Stimulated activated CD4-positive, alpha-beta T cell treated with anti-CD3 and anti-CD28 coated beads, Interleukin-12 subunit alpha, Interleukin-12 subunit beta, amount 100 ng/mL, for 4 hours (primary cell): Measurements from ENCODE around the gene SEPTIN1.
A peak's percentile ranks its signal among the peaks of the same experiment; 100 is the strongest.

ENCODE experiments used
- DNase-seq: peaks from one replicate; pipeline ENCODE4 v3.0.0-alpha.2; 2020

The SEPTIN1 gene, protein sequence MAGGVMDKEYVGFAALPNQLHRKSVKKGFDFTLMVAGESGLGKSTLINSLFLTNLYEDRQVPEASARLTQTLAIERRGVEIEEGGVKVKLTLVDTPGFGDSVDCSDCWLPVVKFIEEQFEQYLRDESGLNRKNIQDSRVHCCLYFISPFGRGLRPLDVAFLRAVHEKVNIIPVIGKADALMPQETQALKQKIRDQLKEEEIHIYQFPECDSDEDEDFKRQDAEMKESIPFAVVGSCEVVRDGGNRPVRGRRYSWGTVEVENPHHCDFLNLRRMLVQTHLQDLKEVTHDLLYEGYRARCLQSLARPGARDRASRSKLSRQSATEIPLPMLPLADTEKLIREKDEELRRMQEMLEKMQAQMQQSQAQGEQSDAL

GRCh38 chr16:30382111-30382881, at the start of gene SEPTIN1:
Gene SEPTIN1, minus strand, starts transcription at chr16:30382561. Its CDS starts 19 bp downstream, at chr16:30382542.
- peak; percentile 66 for DNase-seq

DNA sequence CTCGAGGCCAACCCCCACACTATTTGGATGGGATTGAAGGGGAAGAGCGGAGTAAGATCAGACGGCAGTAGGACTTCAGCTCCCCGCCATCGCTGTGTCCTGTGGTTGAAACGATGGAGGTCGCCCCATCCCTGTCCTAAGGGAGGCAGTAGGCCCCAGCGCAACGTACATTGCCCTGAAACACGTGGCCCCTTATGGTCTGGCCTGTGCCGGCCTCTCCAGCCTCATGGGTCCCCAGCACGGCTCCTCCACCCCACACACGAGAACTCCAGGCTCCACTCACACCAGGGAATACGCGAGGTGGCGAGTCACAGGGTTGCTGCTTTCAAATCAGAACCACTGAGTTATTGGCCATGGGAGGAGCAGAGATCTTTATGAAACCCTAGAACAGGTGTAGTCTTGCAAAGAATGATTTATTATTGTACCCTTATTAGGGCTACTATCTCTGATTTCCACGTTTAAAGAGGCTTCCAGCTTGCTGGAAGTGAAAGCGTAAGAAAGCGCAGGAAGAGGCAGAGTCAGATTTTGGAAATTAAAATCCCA, 48.1 kb upstream of the SEPTIN1 start:
- DNase-seq = no peak

DNA sequence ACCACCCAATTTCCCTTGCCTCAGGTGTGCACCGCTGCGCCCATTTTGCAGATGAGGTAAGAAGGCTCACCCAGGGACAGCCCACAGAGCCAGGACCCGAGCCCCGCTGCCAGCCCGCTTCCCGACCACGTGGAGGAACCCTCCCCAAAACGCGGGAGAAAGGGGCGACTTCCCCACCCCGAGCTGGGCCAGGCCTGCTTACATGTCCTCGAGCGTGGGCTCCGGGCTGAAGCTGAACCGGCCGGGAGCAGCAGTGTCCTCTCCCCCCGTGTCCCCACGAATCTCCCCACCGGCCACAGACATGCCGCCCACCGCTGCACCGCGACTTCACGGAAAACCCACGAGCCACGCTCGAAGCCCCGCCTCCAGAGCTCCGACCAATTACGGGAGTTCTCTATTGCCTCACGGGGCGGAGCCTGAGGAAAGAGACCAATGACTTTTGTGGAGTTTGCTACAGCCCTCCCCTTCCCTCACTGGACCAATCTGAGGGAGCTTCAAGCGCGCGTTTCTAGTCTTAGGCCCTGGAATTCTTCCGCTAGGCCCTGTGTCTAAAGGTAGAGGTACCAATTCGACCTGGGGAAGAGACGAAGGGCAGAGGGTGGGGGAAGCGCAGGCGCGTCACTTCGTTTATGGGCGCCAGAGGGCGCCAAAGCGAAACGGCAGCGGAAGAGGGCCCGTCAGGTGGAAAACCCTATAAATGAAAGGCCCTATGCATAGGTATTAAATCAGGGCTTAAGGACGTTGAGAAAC, 47.5 kb upstream of the SEPTIN1 start, which contains the start of gene DCTPP1:
Gene DCTPP1 (minus strand): TSS at position 353 of the 750 bp plus-strand sequence. CDS start 50 bp downstream, at position 303.
- peak; percentile 93 for DNase-seq

DNA sequence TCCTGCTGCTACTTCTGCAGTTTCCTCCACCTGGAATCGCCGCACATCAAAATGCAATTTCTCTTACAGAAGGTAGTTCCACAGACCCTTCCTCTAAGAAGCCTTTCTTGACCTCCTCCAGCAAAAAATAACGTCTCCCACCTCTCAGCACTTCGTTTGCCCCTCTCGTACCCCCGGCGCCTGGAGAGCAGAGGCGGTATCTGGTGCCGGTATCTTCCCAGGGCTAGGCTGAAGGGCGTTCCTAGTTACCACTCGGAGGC, 47.0 kb upstream of the SEPTIN1 start:
- no peak for DNase-seq

DNA sequence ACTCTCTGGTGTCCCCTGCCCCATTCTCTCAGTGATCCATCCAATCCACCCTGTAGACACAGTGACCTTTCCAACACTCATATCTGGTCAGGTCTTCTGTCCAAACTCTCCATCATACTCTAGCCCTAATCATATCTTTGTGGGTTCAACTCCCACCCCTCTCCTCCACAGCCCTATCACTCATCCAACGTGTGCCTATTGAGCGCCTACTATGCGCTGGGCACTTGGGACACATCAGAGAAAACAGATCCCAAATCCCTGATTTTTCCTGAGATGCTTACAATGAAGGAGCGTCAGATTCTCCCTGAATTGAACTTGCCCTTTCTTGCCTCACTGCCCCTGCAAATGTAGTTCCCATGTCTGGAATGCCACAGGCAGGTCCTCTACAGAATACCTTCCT, 45.7 kb upstream of the SEPTIN1 start:
- no peak for DNase-seq

DNA sequence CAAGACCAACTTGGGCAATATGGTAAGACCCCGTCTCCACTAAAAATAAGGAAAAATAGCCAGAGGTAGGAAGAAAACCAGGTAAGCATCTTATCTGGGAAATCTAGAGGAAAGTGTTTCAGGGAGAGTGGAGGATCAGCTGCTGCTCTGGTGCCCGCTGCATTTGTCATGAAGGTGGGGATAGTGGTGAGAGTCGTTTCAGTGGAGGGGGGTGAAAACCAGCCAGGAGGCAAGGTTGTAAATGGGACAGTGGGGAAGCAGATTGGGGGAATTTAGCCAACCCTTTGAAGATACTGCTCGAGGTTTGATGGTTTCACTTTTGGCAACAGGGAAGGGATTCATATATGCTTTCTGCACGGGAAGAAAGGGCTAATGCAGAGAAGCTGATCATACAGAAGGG, 38.6 kb upstream of the SEPTIN1 start:
- DNase-seq = no peak

- no peak for DNase-seq
These were observed 36.2 kb upstream of the SEPTIN1 start for GRCh38 chr16:30418350-30419181.

DNA sequence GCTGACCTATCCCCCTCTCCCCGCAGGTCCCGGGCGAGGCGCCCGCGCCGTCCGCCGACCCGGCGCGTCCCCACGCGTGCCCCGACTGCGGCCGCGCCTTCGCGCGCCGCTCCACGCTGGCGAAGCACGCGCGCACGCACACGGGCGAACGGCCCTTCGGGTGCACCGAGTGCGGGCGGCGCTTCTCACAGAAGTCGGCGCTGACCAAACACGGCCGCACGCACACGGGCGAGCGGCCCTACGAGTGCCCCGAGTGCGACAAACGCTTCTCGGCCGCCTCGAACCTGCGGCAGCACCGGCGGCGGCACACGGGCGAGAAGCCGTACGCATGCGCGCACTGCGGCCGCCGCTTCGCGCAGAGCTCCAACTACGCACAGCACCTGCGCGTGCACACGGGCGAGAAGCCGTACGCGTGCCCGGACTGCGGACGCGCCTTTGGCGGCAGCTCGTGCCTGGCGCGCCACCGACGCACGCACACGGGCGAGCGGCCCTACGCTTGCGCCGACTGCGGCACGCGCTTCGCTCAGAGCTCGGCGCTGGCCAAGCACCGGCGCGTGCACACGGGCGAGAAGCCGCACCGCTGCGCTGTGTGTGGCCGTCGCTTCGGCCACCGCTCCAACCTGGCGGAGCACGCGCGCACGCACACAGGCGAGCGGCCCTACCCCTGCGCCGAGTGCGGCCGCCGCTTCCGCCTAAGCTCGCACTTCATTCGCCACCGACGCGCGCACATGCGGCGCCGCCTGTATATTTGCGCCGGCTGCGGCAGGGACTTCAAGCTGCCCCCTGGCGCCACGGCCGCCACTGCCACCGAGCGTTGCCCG, 35.4 kb upstream of the SEPTIN1 start:
- peak; percentile 85 for DNase-seq

DNA sequence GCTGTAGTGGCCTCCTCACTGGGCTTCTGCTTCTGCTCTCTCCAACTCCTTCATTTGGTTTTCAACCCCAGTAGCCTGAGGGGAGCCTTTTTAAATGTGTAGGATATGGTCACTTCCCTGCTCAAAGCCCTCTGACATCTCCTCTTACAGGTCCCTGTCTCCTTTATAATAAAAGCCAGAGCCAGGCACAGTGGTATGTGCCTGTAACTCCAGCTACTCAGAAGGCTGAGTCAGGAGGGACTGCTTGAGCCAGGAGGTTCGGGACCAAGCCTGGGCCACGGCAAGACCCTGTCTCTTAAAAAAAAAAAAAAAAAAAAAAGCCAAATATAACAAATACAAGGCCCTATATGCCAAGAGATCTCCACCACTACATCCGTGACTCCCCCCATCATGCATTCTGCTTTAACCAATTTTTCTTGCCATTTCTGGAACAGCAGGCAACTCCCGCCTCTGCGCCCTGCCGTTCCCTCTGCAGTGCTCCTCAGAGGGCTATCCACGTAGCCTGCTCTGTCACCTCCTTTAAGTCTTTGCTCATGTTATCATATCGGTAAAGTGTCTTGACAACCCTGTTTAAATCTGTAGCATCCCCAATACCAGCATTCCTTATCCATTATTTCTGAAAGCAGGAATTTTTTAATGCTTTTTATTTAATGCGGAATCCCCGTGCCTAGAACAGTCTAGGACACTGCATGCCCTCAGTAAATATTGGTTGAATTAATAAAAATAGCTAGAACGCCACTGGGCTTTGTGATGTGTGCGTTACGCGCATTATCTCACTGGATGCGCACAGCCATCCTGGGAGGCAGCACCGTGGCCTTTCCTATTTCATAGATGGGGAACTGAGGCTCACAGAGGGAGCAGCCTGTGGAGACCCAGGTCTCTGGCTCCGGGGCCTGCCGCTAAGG, 34.5 kb upstream of the SEPTIN1 start:
- no peak for DNase-seq

- no peak for DNase-seq
These were observed 33.8 kb upstream of the SEPTIN1 start for GRCh38 chr16:30416047-30416603.

GRCh38 chr16:30414159-30414558, 31.8 kb upstream of the SEPTIN1 start:
- DNase-seq = no peak

- DNase-seq = no peak
These were observed 30.9 kb upstream of the SEPTIN1 start for GRCh38 chr16:30413112-30413806.

- DNase-seq = peak; percentile 91
These were observed 27.0 kb upstream of the SEPTIN1 start for GRCh38 chr16:30409125-30410060.

- no peak for DNase-seq
These were observed 25.6 kb upstream of the SEPTIN1 start for GRCh38 chr16:30407804-30408534.

DNA sequence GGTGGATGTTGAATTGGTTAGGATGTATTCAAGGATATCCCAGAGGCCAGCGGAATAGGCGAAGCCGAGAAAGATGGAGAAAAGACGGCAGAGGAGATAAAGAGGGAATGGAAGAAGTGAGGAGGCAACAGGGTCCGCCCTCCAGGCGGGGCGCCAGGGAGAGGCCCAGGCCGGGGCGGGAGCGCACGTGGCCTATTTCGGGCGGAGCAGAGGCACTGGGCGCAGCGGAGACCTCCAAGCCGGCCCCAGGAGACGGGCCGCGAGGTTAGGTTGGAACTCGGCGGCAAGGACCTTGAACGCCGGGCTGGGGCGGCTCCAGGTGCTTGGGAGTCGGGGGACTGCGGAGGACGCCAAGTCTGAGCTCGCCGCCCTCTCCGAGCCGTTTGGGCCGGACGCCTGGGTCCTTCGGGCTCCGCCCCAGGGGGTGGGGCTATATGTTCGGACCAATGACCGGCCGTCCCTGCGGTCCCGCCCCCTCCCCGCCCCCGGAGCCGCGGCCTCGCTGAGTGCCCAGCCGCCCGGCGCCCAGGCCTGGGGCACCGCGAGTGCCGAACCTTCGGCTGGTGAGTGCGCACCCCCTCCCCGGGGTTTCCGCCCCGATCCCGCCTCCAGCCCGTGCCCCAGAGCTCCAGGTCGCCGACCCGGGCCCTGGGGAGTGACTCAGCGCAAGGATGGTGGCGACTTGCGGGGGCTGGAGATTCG, 24.9 kb upstream of the SEPTIN1 start, which contains the start of gene ZNF771:
Gene ZNF771 (plus strand): TSS at position 505 of the 702 bp plus-strand sequence. CDS start 448 bp downstream, outside the sequence.
- peak; percentile 95 for DNase-seq

DNA sequence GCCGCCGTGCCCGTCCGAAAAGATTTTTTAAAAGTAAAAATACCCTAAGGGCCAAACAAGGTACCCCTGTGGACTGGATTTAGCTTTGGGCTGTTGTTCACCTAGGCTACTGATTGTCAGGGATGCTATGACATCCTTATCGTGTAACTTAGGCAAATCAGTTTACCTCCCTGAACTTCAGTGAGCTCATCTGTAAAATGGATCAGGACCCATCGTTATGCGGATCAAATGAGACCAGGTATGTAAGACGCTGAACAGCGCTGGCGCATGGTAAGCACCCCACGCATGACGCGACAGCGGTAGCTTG, 24.4 kb upstream of the SEPTIN1 start:
- no peak for DNase-seq
